Measurements from ENCODE around the gene CA11.

The CA11 gene

GRCh38 chr19:48642862-48643261, 3.1 kb downstream of the CA11 start:
- no peaks in the 10 kb centered on the region for H3K9me3 Mint-ChIP-seq
- peak overlapping the region; percentile 9 to 79 (median 34) for H3K27ac Mint-ChIP-seq
- peaks cover 5% of the 10 kb centered on the region for H3K36me3 Mint-ChIP-seq (ENCODE audit: low read depth)
- H3K27me3 Mint-ChIP-seq (ENCODE audit: low read depth) = no peaks in the 10 kb centered on the region
- peak overlapping the region in 2 of 3 experiments; percentile 50 to 64 for H3K4me3 Mint-ChIP-seq
- H3K4me1 Mint-ChIP-seq = peaks cover 33% of the 10 kb centered on the region
- TF ChIP-seq CTCF (IDR thresholded peaks at IDR 0.05; ENCODE audit: unreplicated experiment in 3 of 3) = no peak

- no peaks in the 10 kb centered on the region for H3K9me3 Mint-ChIP-seq
- H3K27ac Mint-ChIP-seq = no peak overlapping the region
- H3K36me3 Mint-ChIP-seq (ENCODE audit: low read depth) = peaks cover 5% of the 10 kb centered on the region
- no peaks in the 10 kb centered on the region for H3K27me3 Mint-ChIP-seq (ENCODE audit: low read depth)
- H3K4me3 Mint-ChIP-seq = peak overlapping the region in 2 of 3 experiments; percentile 22 to 58
- H3K4me1 Mint-ChIP-seq = peaks cover 30% of the 10 kb centered on the region
- no peak for TF ChIP-seq CTCF (IDR thresholded peaks at IDR 0.05; ENCODE audit: unreplicated experiment in 3 of 3)
These were observed 4.1 kb downstream of the CA11 start for GRCh38 chr19:48641850-48642249.

GRCh38 chr19:48639483-48640375, 6.3 kb downstream of the CA11 start:
- peak overlapping the region in 2 of 3 experiments; percentile 15 to 26 for H3K4me3 Mint-ChIP-seq
- H3K27me3 Mint-ChIP-seq (ENCODE audit: low read depth) = no peaks in the 10 kb centered on the region
- H3K4me1 Mint-ChIP-seq = peaks cover 27% of the 10 kb centered on the region
- no peaks in the 10 kb centered on the region for H3K9me3 Mint-ChIP-seq
- H3K27ac Mint-ChIP-seq = peak overlapping the region in 2 of 3 experiments; percentile 52 to 97
- H3K36me3 Mint-ChIP-seq (ENCODE audit: low read depth) = peaks cover 5% of the 10 kb centered on the region
- TF ChIP-seq CTCF (IDR thresholded peaks at IDR 0.05; ENCODE audit: unreplicated experiment in 3 of 3) = no peak

- Mint-ChIP-seq H3K4me3 (peak overlapping the region; percentile 84 to 86 (median 86)), H3K27me3 (ENCODE audit: low read depth) (no peaks in the 10 kb centered on the region), H3K36me3 (ENCODE audit: low read depth) (peaks cover 5% of the 10 kb centered on the region), H3K27ac (peak overlapping the region; percentile 95 to 97 (median 97)), H3K9me3 (no peaks in the 10 kb centered on the region), H3K4me1 (peaks cover 28% of the 10 kb centered on the region)
- TF ChIP-seq CTCF (IDR thresholded peaks at IDR 0.05; ENCODE audit: unreplicated experiment in 3 of 3) = no peak
These were observed 7.1 kb downstream of the CA11 start for GRCh38 chr19:48638831-48639381.

- Mint-ChIP-seq H3K4me3 (peak overlapping the region; percentile 84 to 86 (median 86)), H3K27ac (peak overlapping the region; percentile 95 to 97 (median 97)), H3K9me3 (no peaks in the 10 kb centered on the region), H3K4me1 (peaks cover 28% of the 10 kb centered on the region), H3K36me3 (ENCODE audit: low read depth) (peaks cover 5% of the 10 kb centered on the region), H3K27me3 (ENCODE audit: low read depth) (no peaks in the 10 kb centered on the region)
- peak in 1 of 3 experiments; percentile 26 for TF ChIP-seq CTCF (IDR thresholded peaks at IDR 0.05; ENCODE audit: unreplicated experiment in 3 of 3)
These were observed 7.8 kb downstream of the CA11 start for GRCh38 chr19:48637948-48638830.
